Colonic mucosa (tissue), 4 donors: ENCODE measurements around the gene PYGO1. TPM values are rescaled to one million over a fixed set of nuclear protein-coding genes. Genes with fewer than 3 reads are reported as not detected.

ENCODE experiments used
- DNase-seq: peaks from one replicate; pipeline ENCODE4 v3.0.0-alpha.2; 2020
- H3K27ac ChIP-seq: fragments of 200-600 bp; one replicate; pipeline ENCODE4 v1.8.0; 2021
- H3K27me3 ChIP-seq: fragments of 200-600 bp; one replicate; pipeline ENCODE4 v1.8.0; 2021
- H3K36me3 ChIP-seq: fragments of 200-600 bp; one replicate; pipeline ENCODE4 v1.8.0; 2021
- H3K4me1 ChIP-seq: fragments of 200-600 bp; one replicate; pipeline ENCODE4 v1.8.0; 2021; ENCODE audit warnings: mild to moderate bottlenecking
- H3K4me3 ChIP-seq: fragments of 200-600 bp; one replicate; pipeline ENCODE4 v1.8.0; 2021
- H3K9ac ChIP-seq, 2 donors: one replicate each; pipeline ENCODE4 v1.7.0; 2013; ENCODE audit warnings: control low read depth in 2 of 2, low read depth in 2 of 2, low read length in 2 of 2
- H3K9me3 ChIP-seq: fragments of 200-600 bp; one replicate; pipeline ENCODE4 v1.8.0; 2021
- intact Hi-C: fragments of 100-400 bp; cut with DNase I; formaldehyde crosslinking; loops from one replicate; pipeline ENCODE4 v1.14.1; 2022
- total RNA-seq, 2 donors: library from RNA; stranded (reverse); fragmentation: NEBNext Ultra II Directional in 1 of 2; extraction: Animal tissue kit (Norgen Biotek cat#: 25700) in 1 of 2; gene quantifications; one replicate each; pipeline ENCODE4 v1.2.1, GENCODE V29; 2021
- TF ChIP-seq, protein P1 (sequence below): fragments of 200-600 bp; IDR thresholded peaks from one replicate; pipeline ENCODE4 v1.8.0; 2022; ENCODE audit warnings: antibody characterized with exemption, mild to moderate bottlenecking
- donor health status: healthy.
- donor health status: DM: no; HTN: no; CAD: no.
- donor health status: DM: no; HTN: no; CAD: no.

PYGO1 gene
- total RNA-seq, 2 donors from 2014 or later = 0.30 to 2.3 TPM

DNA sequence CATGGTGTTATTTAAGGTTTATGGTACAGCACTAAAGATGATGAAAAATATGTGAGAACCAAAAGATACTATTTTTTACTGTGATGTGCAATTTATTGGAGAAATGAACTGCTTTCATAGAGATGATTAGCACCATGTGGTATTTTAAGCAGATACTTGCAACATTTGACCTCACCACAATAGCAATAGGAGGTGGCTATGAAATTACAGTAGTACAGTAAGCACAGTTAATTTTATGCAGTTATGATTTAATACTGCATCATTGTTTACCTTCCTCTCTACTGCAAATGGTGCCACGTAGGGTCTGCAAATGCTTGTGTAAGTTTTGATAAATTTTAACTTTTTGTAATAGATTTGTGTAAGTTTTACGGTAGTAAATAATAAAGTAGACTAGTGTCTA lies 14.0 kb downstream of the PYGO1 start:
- H3K27me3 ChIP-seq = no peaks in the 10 kb centered on the region
- H3K9ac ChIP-seq = no peak overlapping the region
- no peaks in the 10 kb centered on the region for H3K9me3 ChIP-seq
- H3K36me3 ChIP-seq = no peaks in the 10 kb centered on the region
- H3K4me1 ChIP-seq = no peaks in the 10 kb centered on the region
- intact Hi-C loops = no loop called here
- no peak for DNase-seq
- H3K27ac ChIP-seq = no peak overlapping the region
- no peak overlapping the region for H3K4me3 ChIP-seq
- TF ChIP-seq, protein P1, sequence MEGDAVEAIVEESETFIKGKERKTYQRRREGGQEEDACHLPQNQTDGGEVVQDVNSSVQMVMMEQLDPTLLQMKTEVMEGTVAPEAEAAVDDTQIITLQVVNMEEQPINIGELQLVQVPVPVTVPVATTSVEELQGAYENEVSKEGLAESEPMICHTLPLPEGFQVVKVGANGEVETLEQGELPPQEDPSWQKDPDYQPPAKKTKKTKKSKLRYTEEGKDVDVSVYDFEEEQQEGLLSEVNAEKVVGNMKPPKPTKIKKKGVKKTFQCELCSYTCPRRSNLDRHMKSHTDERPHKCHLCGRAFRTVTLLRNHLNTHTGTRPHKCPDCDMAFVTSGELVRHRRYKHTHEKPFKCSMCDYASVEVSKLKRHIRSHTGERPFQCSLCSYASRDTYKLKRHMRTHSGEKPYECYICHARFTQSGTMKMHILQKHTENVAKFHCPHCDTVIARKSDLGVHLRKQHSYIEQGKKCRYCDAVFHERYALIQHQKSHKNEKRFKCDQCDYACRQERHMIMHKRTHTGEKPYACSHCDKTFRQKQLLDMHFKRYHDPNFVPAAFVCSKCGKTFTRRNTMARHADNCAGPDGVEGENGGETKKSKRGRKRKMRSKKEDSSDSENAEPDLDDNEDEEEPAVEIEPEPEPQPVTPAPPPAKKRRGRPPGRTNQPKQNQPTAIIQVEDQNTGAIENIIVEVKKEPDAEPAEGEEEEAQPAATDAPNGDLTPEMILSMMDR = no peak

DNA sequence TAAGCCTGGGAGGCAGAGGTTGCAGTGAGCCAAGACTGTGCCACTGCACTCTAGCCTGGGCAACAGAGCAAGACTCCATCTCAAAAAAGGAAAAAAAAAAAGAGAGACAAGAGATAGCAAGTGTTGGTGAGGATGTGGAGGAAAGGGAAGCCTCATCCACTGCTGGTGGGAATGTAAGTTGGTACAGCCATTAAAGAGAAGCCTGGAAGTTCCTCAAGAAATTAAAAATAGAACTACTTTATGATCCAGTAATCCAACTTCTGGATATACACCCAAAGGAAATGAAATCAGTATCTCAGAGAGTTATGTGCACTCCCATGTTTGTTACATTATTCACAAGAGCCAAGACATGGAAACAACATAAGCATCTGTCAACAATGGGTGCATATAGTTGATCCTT lies 14.9 kb downstream of the PYGO1 start:
- Histone ChIP-seq H3K9me3 (no peaks in the 10 kb centered on the region), H3K9ac (no peak overlapping the region), H3K36me3 (no peaks in the 10 kb centered on the region), H3K4me3 (no peak overlapping the region), H3K27ac (no peak overlapping the region), H3K27me3 (no peaks in the 10 kb centered on the region), H3K4me1 (no peaks in the 10 kb centered on the region)
- no peak for DNase-seq
- TF ChIP-seq, protein P1 = no peak
- intact Hi-C loops = no loop called here

DNA sequence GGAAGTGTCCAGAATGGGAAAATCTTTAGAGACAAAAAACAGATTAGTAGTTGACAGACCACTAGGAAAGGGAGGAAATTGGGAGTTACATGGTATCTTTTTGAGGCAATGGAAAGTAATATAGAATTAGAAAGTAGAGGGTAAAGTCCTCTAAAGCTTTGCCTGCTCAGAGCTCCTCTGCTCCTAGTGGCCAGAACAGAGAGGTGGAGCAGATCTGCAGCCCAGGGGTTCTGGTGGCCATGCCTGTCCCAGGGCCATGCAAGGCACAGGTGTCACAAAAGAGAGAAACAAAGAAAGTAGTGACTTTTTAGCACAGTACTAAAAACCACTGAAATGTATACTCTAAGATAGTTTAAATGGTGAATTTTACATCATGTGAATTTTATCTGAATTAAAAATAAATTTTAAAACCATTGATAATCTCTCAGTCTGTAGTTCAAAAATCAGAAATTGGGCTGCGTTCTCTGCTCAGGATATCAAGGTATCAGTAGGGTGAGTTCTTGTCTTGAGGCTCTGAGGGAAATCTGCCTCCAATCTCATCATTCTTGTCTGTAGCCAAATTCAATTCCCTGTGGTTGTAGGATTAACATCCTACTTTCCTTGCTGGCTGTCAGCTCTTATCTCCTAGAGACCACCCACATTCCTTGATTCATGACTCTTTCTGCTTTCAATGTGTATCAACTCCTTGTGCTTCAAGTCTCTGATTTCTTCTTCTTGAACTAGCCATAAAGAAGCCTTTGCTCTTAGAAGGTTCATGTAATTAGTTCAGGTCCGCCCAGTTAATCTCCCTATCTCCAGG lies 23.6 kb downstream of the PYGO1 start:
- Histone ChIP-seq H3K9ac (no peak overlapping the region), H3K36me3 (no peaks in the 10 kb centered on the region), H3K27ac (no peak overlapping the region), H3K4me3 (no peak overlapping the region), H3K4me1 (no peaks in the 10 kb centered on the region), H3K27me3 (no peaks in the 10 kb centered on the region), H3K9me3 (no peaks in the 10 kb centered on the region)
- intact Hi-C loops = no loop called here
- DNase-seq = no peak
- TF ChIP-seq, protein P1 = no peak

DNA sequence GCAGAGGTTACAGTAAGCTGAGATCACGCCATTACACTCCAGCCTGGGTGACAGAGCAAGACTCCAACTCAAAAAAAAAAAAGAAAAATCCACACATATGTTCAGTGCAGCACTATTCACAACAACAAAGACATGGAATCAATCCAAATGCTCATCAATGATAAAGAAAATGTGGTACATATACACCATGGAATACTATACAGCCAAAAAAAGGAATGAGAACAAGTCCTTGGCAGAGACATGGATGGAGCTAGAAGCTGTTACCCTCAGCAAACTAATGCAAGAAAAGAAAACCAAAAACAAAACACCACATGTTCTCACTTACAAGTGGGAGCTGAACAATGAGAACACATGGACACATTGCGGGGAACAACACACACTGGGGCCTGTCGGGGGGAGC lies 25.5 kb downstream of the PYGO1 start:
- intact Hi-C loops = no loop called here
- Histone ChIP-seq H3K4me3 (no peak overlapping the region), H3K4me1 (no peaks in the 10 kb centered on the region), H3K36me3 (no peaks in the 10 kb centered on the region), H3K9me3 (no peaks in the 10 kb centered on the region), H3K27ac (no peak overlapping the region), H3K27me3 (no peaks in the 10 kb centered on the region), H3K9ac (no peak overlapping the region)
- no peak for DNase-seq
- TF ChIP-seq, protein P1 = no peak

DNA sequence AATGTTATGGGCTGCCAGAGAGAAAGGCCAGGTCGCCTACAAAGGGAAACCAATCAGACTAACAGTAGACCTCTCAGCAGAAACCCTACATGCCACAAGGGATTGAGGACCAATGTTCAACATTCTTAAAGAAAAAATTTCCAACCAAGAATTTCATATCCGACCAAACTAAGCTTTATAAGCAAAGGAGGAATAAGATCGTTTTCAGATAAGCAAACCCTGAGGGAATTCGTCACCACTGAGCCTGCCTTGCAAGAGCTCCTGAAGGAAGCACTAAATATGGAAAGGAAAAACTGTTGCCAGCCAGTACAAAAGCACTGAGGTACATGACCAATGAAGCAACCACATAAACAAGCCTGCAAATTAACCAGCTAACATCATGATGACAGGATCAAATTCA lies 33.1 kb downstream of the PYGO1 start:
- intact Hi-C loops = no loop called here
- no peak for DNase-seq
- H3K9me3 ChIP-seq = no peaks in the 10 kb centered on the region
- no peaks in the 10 kb centered on the region for H3K27me3 ChIP-seq
- TF ChIP-seq, protein P1 = no peak
- no peak overlapping the region for H3K27ac ChIP-seq
- no peak overlapping the region for H3K9ac ChIP-seq
- H3K4me3 ChIP-seq = no peak overlapping the region
- no peaks in the 10 kb centered on the region for H3K36me3 ChIP-seq
- no peaks in the 10 kb centered on the region for H3K4me1 ChIP-seq
